GM21786 (cell line): ENCODE results near the gene RASD1.

Source experiments
- ATAC-seq: cut with Tn5 transposase; IDR thresholded peaks from one replicate; pipeline ENCODE4 v1.9.1; 2021; ENCODE audit not compliant: unreplicated experiment

RASD1 gene

GRCh38 chr17:17527534-17527933, 31.3 kb upstream of the RASD1 start:
- no peak for ATAC-seq

GRCh38 chr17:17526369-17526768, 30.2 kb upstream of the RASD1 start:
- ATAC-seq: no peak

GRCh38 chr17:17525956-17526355, 29.8 kb upstream of the RASD1 start:
- no peak for ATAC-seq

GRCh38 chr17:17525311-17525710, 29.1 kb upstream of the RASD1 start:
- ATAC-seq: no peak

GRCh38 chr17:17523731-17524490, 27.7 kb upstream of the RASD1 start:
- no peak for ATAC-seq

- no peak for ATAC-seq
Observed at GRCh38 chr17:17523001-17523730, 27.0 kb upstream of the RASD1 start.

GRCh38 chr17:17520599-17521232, 24.5 kb upstream of the RASD1 start:
- ATAC-seq: no peak

GRCh38 chr17:17519886-17520285, 23.7 kb upstream of the RASD1 start:
- ATAC-seq: no peak

GRCh38 chr17:17518951-17519350, 22.8 kb upstream of the RASD1 start:
- ATAC-seq: no peak

- ATAC-seq: no peak
Observed at GRCh38 chr17:17518014-17518413, 21.8 kb upstream of the RASD1 start.

- ATAC-seq: no peak
Observed at GRCh38 chr17:17516941-17517720, 20.9 kb upstream of the RASD1 start.

- no peak for ATAC-seq
Observed at GRCh38 chr17:17515934-17516930, 20.0 kb upstream of the RASD1 start.

- ATAC-seq: no peak
Observed at GRCh38 chr17:17514993-17515933, 19.1 kb upstream of the RASD1 start.

- no peak for ATAC-seq
Observed at GRCh38 chr17:17514361-17514992, 18.3 kb upstream of the RASD1 start.

GRCh38 chr17:17513626-17514025, 17.4 kb upstream of the RASD1 start:
- no peak for ATAC-seq

GRCh38 chr17:17512866-17513265, 16.7 kb upstream of the RASD1 start:
- no peak for ATAC-seq

- ATAC-seq: no peak
Observed at GRCh38 chr17:17511881-17512858, 16.0 kb upstream of the RASD1 start.
